Osteocyte (in vitro differentiated cells): ENCODE data around the gene CCNF. TPM values are rescaled to one million over a fixed set of nuclear protein-coding genes. Genes with fewer than 3 reads are reported as not detected.

Source experiments
- DNase-seq: peaks from one replicate; pipeline ENCODE4 v3.0.0; 2021; ENCODE audit warnings: mixed read lengths; ENCODE audit not compliant: unreplicated experiment; ENCODE audit errors: extremely low spot score
- H3K27ac Mint-ChIP-seq: one replicate; pipeline ENCODE4 v1.8.0; 2021; ENCODE audit warnings: mild to moderate bottlenecking, mixed read lengths; ENCODE audit not compliant: unreplicated experiment
- H3K27me3 Mint-ChIP-seq: one replicate; pipeline ENCODE4 v1.8.0; 2021; ENCODE audit warnings: mixed read lengths; ENCODE audit not compliant: unreplicated experiment
- H3K36me3 Mint-ChIP-seq: one replicate; pipeline ENCODE4 v1.8.0; 2021; ENCODE audit warnings: mixed read lengths; ENCODE audit not compliant: unreplicated experiment
- H3K4me1 Mint-ChIP-seq: one replicate; pipeline ENCODE4 v1.8.0; 2021; ENCODE audit warnings: mixed read lengths; ENCODE audit not compliant: unreplicated experiment
- H3K4me3 Mint-ChIP-seq: one replicate; pipeline ENCODE4 v1.8.0; 2021; ENCODE audit warnings: mild to moderate bottlenecking, moderate library complexity, mixed read lengths; ENCODE audit not compliant: unreplicated experiment
- H3K9me3 Mint-ChIP-seq: one replicate; pipeline ENCODE4 v1.8.0; 2021; ENCODE audit warnings: mixed read lengths; ENCODE audit not compliant: unreplicated experiment
- total RNA-seq: library from RNA; stranded (reverse); gene quantifications from 2 replicates; pipeline ENCODE4 v1.2.1, GENCODE V29; 2021
- TF ChIP-seq, protein P1 (sequence below): fragments of 200-600 bp; sonication (generic); IDR thresholded peaks from 2 replicates; pipeline ENCODE4 v1.5.0; 2021; ENCODE audit warnings: antibody characterized with exemption, mild to moderate bottlenecking, moderate library complexity

CCNF gene
- total RNA-seq, 1 donor from 2014 or later, result 10.0 TPM

DNA sequence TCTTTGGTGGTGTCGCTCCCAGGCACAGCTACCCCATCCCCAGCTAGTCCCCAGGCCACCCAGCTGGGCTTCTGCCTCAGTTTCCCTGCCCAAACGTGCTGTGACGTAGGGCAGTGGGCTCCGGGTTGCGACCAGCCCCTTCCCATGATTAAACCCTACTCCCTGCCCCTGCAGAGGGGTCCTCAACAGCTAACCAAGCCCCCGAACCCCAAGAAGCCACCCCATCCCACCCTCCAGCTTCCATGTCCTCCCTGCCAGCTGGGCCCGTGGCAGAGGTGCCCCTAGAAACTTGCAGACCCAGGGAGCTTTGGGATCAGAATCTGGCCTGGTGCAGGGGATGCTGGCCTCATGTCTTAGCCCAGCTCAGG lies 41.0 kb downstream of the CCNF start:
- Mint-ChIP-seq H3K9me3 (no peaks in the 10 kb centered on the region), H3K27ac (peak overlapping the region; percentile 44), H3K4me1 (peaks cover 34% of the 10 kb centered on the region), H3K4me3 (no peak overlapping the region), H3K36me3 (no peaks in the 10 kb centered on the region), H3K27me3 (no peaks in the 10 kb centered on the region)
- no peak for DNase-seq
- TF ChIP-seq, protein P1, sequence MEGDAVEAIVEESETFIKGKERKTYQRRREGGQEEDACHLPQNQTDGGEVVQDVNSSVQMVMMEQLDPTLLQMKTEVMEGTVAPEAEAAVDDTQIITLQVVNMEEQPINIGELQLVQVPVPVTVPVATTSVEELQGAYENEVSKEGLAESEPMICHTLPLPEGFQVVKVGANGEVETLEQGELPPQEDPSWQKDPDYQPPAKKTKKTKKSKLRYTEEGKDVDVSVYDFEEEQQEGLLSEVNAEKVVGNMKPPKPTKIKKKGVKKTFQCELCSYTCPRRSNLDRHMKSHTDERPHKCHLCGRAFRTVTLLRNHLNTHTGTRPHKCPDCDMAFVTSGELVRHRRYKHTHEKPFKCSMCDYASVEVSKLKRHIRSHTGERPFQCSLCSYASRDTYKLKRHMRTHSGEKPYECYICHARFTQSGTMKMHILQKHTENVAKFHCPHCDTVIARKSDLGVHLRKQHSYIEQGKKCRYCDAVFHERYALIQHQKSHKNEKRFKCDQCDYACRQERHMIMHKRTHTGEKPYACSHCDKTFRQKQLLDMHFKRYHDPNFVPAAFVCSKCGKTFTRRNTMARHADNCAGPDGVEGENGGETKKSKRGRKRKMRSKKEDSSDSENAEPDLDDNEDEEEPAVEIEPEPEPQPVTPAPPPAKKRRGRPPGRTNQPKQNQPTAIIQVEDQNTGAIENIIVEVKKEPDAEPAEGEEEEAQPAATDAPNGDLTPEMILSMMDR, result no peak

DNA sequence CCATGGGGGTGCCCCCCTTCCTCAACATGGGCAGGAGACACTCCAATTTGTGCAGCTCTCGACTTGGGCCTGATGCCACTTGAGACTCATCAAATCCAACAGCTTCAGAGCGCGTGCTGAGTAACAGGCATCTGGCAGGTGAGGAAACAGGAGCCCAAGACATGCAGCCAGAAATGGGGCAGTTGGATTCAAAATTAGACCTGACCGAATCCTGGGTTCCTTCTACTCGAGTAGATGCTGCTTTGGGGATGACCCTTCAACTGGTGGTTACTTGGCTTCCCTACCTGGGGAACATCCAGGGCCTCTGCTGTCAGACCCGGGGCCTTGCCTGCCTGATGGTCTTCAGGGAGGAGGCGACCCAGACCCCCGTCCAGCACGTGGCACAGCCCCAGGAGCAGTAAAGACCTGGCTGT lies 41.4 kb downstream of the CCNF start:
- no peaks in the 10 kb centered on the region for H3K27me3 Mint-ChIP-seq
- no peaks in the 10 kb centered on the region for H3K36me3 Mint-ChIP-seq
- DNase-seq, result no peak
- peaks cover 34% of the 10 kb centered on the region for H3K4me1 Mint-ChIP-seq
- peak overlapping the region; percentile 44 for H3K27ac Mint-ChIP-seq
- TF ChIP-seq, protein P1, result no peak
- H3K4me3 Mint-ChIP-seq, result no peak overlapping the region
- H3K9me3 Mint-ChIP-seq, result no peaks in the 10 kb centered on the region

DNA sequence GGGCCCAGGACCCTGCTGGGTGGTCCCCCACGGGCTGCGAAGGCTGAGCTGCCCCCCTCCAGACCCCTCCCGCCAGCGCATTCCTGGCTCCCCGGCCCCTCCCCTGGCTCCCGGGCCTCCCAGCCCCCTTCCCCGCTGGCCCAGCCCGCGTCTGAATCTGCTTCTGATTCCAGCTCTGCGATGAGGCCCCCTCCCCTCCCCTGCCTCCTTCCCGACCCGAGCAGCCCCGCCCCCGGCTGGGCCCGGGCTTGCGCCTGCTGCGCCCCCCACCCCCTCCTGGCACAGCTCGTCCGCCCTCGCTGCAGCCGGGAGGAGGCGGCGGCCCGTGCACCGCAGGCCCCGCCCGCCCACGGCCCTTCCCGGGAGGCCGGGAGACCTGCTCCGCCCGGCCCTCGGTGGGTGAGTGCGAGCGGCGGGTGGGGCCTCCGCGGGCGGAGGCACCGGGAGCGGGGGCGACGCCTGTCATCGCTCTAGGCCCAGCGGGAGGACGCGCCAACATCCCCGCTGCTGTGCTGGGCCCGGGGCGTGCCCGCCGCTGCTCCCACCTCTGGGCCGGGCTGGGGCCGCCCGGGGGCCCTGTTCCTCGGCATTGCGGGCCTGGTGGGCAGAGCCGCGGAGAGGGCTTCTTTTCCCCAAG lies 41.9 kb downstream of the CCNF start, which contains the start of gene NTN3:
TSS of gene NTN3 (plus strand) at position 282 of the 637 bp plus-strand sequence. CDS start 405 bp downstream, outside the sequence.
- no peaks in the 10 kb centered on the region for H3K9me3 Mint-ChIP-seq
- no peaks in the 10 kb centered on the region for H3K27me3 Mint-ChIP-seq
- TF ChIP-seq, protein P1, result no peak
- DNase-seq, result no peak
- no peaks in the 10 kb centered on the region for H3K36me3 Mint-ChIP-seq
- H3K4me1 Mint-ChIP-seq, result peaks cover 34% of the 10 kb centered on the region
- H3K4me3 Mint-ChIP-seq, result peak within 1 kb of the TSS; percentile 10
- peak within 1 kb of the TSS; percentile 44 for H3K27ac Mint-ChIP-seq

DNA sequence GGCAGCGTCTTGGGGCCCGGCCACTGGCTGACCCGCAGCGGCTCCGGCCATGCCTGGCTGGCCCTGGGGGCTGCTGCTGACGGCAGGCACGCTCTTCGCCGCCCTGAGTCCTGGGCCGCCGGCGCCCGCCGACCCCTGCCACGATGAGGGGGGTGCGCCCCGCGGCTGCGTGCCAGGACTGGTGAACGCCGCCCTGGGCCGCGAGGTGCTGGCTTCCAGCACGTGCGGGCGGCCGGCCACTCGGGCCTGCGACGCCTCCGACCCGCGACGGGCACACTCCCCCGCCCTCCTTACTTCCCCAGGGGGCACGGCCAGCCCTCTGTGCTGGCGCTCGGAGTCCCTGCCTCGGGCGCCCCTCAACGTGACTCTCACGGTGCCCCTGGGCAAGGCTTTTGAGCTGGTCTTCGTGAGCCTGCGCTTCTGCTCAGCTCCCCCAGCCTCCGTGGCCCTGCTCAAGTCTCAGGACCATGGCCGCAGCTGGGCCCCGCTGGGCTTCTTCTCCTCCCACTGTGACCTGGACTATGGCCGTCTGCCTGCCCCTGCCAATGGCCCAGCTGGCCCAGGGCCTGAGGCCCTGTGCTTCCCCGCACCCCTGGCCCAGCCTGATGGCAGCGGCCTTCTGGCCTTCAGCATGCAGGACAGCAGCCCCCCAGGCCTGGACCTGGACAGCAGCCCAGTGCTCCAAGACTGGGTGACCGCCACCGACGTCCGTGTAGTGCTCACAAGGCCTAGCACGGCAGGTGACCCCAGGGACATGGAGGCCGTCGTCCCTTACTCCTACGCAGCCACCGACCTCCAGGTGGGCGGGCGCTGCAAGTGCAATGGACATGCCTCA lies 42.6 kb downstream of the CCNF start:
- no peak overlapping the region for H3K27ac Mint-ChIP-seq
- DNase-seq, result no peak
- TF ChIP-seq, protein P1, result no peak
- H3K4me3 Mint-ChIP-seq, result peak overlapping the region; percentile 10
- H3K4me1 Mint-ChIP-seq, result peaks cover 40% of the 10 kb centered on the region
- H3K27me3 Mint-ChIP-seq, result no peaks in the 10 kb centered on the region
- H3K36me3 Mint-ChIP-seq, result no peaks in the 10 kb centered on the region
- H3K9me3 Mint-ChIP-seq, result no peaks in the 10 kb centered on the region

DNA sequence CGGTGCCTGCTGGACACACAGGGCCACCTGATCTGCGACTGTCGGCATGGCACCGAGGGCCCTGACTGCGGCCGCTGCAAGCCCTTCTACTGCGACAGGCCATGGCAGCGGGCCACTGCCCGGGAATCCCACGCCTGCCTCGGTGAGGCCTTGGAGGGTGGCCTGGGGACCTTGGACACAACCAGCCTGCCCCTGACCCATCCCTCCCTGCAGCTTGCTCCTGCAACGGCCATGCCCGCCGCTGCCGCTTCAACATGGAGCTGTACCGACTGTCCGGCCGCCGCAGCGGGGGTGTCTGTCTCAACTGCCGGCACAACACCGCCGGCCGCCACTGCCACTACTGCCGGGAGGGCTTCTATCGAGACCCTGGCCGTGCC lies 43.2 kb downstream of the CCNF start:
- no peaks in the 10 kb centered on the region for H3K27me3 Mint-ChIP-seq
- no peak overlapping the region for H3K27ac Mint-ChIP-seq
- no peaks in the 10 kb centered on the region for H3K9me3 Mint-ChIP-seq
- no peaks in the 10 kb centered on the region for H3K36me3 Mint-ChIP-seq
- H3K4me1 Mint-ChIP-seq, result peaks cover 40% of the 10 kb centered on the region
- TF ChIP-seq, protein P1, result no peak
- DNase-seq, result no peak
- H3K4me3 Mint-ChIP-seq, result peak overlapping the region; percentile 32
